ENCODE data around the gene ACTR1A.
A peak's percentile ranks its signal among the peaks of the same experiment; 100 is the strongest.

ACTR1A gene

DNA sequence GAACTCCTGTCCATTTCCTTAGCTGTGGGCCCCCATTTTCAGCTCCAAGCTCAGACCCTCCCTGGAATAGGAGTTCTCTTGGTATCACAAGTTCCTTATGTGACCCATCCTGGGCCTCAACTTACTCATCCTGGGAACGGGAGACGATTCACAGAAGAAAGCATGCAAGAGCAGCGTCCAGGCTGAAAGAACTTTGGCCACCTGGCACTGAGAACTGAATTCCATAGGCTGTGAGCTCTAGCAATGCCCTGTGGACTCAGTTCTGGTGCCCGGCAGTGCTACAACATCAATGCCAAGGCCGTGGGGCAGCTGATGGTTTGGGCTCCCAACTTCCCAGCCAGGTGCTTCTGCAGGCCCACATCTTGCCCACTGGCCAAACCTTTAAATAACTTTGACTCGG is 66.2 kb downstream of the ACTR1A start:
- Mint-ChIP-seq H3K27ac (peak overlapping the region; percentile 81), H3K27me3 (no peaks in the 10 kb centered on the region), H3K4me3 (peak overlapping the region; percentile 88), H3K4me1 (ENCODE audit: low read depth) (peaks cover 56% of the 10 kb centered on the region), H3K9me3 (ENCODE audit: low read depth) (no peaks in the 10 kb centered on the region), H3K36me3 (peaks cover 2% of the 10 kb centered on the region)

DNA sequence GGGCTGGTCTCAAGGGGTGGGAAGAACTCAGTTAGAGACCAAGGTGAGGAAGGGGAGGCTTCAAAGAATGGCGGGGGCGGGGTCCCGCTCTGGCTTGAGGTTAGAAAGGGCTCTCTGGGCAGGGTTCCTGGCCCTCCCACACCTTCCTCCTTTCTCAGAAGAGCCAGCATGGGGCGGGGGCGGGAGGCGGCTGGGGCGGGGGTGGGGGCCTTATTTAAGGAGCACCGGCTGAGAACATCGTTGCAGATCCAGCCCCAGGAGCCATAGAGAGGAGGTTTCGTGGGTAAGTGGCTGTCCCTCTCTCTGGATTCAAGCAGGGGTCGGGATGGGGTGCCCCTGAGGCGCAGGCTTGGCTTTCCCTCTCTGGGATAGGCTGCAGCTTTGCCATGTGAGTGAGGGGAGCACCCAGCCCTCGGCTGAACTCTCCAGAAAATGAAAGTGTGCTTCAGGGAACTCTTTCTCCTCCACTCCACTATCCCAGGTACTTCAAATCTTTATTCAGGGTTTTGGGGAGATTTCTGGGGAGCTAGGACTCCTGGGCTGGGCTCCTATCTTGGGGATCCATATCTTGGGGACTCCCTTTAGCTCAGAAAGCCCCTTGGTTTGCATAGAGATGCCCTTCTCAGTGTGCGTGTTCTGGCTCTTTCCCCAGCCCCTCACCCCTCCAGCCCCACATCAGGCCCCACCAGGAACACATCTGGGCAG is 66.8 kb downstream of the ACTR1A start:
- no peaks in the 10 kb centered on the region for H3K27me3 Mint-ChIP-seq
- H3K9me3 Mint-ChIP-seq (ENCODE audit: low read depth), result no peaks in the 10 kb centered on the region
- H3K36me3 Mint-ChIP-seq, result peaks cover 2% of the 10 kb centered on the region
- H3K4me1 Mint-ChIP-seq (ENCODE audit: low read depth), result peaks cover 55% of the 10 kb centered on the region
- peak overlapping the region; percentile 91 for H3K27ac Mint-ChIP-seq
- H3K4me3 Mint-ChIP-seq, result peak overlapping the region; percentile 88

DNA sequence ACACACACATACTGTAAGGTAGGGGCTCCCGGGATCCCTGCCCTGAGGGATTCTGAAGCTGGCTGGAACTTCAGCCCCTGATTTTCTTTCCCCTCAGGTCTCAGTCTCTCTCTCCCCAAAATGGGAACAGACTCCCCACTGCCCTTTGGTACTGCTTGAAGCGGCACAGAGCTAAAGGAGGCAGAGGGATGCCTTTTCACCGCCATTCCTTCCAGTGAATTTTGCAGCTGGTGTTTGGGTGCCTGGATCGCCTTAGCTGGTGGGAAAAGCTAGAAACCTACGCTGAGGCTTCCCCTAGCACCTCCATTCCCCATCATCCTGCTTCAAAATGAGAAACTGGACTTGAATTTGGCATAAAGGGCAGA is 67.4 kb downstream of the ACTR1A start:
- H3K27ac Mint-ChIP-seq, result peak overlapping the region; percentile 91
- H3K4me3 Mint-ChIP-seq, result peak overlapping the region; percentile 88
- peaks cover 2% of the 10 kb centered on the region for H3K36me3 Mint-ChIP-seq
- no peaks in the 10 kb centered on the region for H3K9me3 Mint-ChIP-seq (ENCODE audit: low read depth)
- H3K4me1 Mint-ChIP-seq (ENCODE audit: low read depth), result peaks cover 54% of the 10 kb centered on the region
- no peaks in the 10 kb centered on the region for H3K27me3 Mint-ChIP-seq

DNA sequence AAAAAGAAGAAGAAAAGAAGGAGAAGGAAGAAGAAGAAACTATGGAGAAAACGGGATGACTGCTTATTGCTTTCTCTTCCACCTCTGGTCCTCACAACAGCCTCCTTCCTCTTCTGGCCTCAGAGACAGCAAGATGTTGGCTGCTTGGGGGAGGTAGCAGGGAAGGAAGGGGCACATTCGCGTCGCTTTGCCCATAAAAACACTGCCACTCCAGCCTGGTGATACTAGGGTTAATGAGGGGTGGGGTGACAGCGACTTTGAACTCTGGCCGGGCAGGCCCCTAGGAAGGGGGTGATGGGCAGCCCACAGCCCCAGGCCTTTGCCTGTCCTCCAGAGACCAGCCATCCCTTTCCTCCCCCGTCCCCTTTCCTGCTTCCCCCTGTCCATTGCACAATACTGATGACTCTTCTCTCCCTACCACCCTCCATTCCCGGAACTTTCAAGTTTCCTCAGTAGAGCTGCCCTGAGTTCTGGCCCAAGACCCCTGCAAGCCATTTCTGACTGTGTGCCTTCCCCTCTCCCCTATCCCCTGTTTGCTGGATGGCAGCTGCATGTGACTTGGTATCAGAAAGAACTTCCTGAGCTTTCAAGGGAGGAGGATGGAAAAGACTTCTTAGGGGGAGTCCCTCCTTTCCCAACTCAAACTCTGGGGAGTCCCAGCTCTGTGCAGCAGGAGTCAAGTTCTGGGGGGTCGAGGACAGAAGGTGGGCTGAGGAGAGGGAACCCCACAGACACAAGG is 67.9 kb downstream of the ACTR1A start:
- Mint-ChIP-seq H3K4me1 (ENCODE audit: low read depth) (peaks cover 54% of the 10 kb centered on the region), H3K27ac (peak overlapping the region; percentile 91), H3K36me3 (peaks cover 2% of the 10 kb centered on the region), H3K4me3 (peak overlapping the region; percentile 88), H3K9me3 (ENCODE audit: low read depth) (no peaks in the 10 kb centered on the region), H3K27me3 (no peaks in the 10 kb centered on the region)

DNA sequence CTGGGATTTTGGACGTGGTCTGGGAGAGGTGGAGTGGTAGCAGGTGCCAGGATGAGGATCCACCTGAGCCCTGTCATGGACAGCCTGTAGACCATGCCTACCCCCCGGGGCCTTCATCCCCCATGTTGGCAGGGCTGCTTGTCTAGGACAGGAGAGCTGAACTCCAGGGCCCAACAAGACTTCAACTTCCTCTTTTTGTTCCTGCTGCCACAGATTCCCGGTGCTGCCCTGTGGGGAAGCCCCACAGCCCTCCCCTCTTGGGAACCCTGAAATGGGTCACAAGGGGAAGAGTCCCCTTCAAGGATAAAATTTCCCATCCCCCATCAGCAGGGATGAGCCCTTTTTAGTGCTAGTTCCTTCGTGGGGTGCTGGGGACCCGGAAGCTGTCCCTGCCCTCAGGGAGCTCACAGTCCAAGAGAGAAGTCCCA is 68.9 kb downstream of the ACTR1A start:
- Mint-ChIP-seq H3K27me3 (no peaks in the 10 kb centered on the region), H3K4me3 (peak overlapping the region; percentile 93), H3K9me3 (ENCODE audit: low read depth) (no peaks in the 10 kb centered on the region), H3K36me3 (peaks cover 2% of the 10 kb centered on the region), H3K4me1 (ENCODE audit: low read depth) (peaks cover 54% of the 10 kb centered on the region), H3K27ac (peak overlapping the region; percentile 90)

DNA sequence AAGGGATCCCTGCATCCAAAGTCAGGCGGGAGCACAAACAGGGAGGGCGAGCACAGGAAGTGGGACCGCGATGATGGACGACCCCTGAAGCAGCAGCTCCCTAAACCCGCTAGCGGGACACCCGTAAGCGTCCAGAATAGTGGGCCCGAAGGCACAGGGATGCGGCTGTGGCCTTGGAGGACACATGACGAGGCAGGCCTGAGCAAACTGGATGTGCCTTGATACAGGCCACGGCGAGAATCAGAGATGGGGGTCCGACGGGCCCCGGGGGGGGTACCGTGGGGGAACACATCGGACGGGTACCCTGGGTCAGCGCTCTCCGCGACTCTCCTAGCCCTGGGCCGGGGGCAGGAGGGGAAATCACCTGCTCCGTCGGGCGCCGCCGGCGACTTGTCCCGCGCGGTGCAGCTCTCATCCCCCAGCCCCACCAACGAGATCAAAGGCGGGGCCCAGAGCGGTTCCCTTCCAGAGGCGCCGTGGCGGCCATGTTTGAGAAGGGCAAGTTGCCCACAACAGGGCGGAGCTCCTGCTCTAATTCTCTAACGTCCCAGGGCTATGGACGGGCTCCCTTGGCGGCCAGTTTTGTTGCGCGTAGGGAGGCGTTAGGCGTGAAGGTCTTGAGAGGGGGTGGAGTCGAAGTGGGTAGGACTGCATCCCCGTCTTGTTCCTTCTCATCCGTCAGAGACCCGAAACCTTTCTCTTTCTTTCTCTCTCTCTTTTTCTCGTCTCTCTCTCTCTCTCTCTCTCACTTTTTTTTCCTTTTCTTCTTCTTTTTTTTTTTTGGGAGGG is 70.2 kb downstream of the ACTR1A start, which contains the start of gene CUEDC2:
TSS of gene CUEDC2 (minus strand) at position 413 of the 789 bp plus-strand sequence. CDS start 7,386 bp downstream, outside the sequence.
- Mint-ChIP-seq H3K27ac (peak within 1 kb of the TSS; percentile 90), H3K36me3 (peaks cover 2% of the 10 kb centered on the region), H3K9me3 (ENCODE audit: low read depth) (no peaks in the 10 kb centered on the region), H3K4me1 (ENCODE audit: low read depth) (peaks cover 51% of the 10 kb centered on the region), H3K4me3 (peak within 1 kb of the TSS; percentile 93), H3K27me3 (no peaks in the 10 kb centered on the region)

DNA sequence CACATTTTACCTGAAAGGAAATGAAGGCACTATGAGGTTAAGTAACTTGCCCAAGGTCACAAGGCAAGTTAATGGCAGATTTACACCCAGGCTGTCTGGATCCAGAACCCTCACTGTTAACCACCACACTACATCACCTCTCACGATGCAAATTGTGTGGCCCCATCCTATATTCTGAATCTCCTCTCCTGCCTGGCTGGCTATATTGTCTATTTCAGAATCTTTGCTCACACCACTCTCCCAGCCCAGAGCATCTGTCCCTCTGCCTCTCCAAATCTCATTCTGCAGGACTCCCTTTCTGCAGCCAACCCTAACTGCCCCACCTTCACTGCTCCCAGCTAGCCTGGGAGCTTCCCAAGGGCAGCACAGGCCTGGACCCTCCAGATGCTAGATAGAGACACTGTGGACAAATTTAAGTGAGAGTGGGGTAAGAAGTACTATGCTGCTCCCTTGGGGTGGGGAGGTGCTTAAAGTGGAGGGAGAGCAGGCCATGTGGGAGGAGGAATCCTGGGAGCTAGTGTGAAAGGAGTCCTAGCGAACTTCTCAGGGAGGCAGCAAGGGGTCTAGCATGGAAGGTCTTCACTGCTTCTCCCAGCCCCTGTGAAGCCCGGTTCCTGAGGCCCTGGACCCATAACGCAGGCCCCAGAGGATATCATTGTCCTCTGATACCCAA is 70.9 kb downstream of the ACTR1A start:
- Mint-ChIP-seq H3K4me1 (ENCODE audit: low read depth) (peaks cover 53% of the 10 kb centered on the region), H3K4me3 (peak overlapping the region; percentile 93), H3K27ac (peak overlapping the region; percentile 90), H3K36me3 (peaks cover 2% of the 10 kb centered on the region), H3K9me3 (ENCODE audit: low read depth) (no peaks in the 10 kb centered on the region), H3K27me3 (no peaks in the 10 kb centered on the region)

DNA sequence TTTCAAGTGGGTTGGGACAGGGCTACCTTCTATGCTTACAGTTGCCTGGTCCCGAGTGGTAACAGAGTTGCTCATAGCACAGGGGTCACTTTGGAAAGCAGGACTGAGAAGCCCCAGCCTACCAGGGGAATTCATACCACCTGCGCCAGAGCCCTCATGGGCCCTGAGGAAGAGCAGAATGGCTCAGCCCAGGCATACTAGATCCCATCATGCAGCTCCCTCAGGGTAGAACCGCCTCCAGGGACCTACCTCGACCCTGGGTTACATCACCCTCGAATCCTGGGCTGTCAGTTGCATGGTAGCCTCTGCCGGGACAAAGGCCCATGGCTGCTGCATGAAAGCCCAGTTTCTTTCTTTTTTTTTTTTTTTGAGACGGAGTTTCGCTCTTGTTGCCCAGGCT is 73.0 kb downstream of the ACTR1A start:
- peaks cover 2% of the 10 kb centered on the region for H3K36me3 Mint-ChIP-seq
- H3K4me1 Mint-ChIP-seq (ENCODE audit: low read depth), result peaks cover 37% of the 10 kb centered on the region
- no peaks in the 10 kb centered on the region for H3K9me3 Mint-ChIP-seq (ENCODE audit: low read depth)
- no peaks in the 10 kb centered on the region for H3K27me3 Mint-ChIP-seq
- H3K27ac Mint-ChIP-seq, result no peak overlapping the region
- H3K4me3 Mint-ChIP-seq, result no peak overlapping the region

All from activated naive CD8-positive, alpha-beta T cell (primary cell).